ENCODE results near the gene CRYL1.

CRYL1 gene

GRCh38 chr13:20566898-20567874, 41.5 kb upstream of the CRYL1 start, which contains the start of gene IFT88:
TSS of gene IFT88 (plus strand) at chr13:20567157. CDS start at chr13:20574386, 7,229 bp downstream.
- in situ Hi-C loops (cut with HindIII; ENCODE audit: low sequenced_read_pairs) = no loop called here
- DNase-seq (ENCODE audit: low read depth, low spot score) = peak; percentile 89
- TF ChIP-seq, protein P1, sequence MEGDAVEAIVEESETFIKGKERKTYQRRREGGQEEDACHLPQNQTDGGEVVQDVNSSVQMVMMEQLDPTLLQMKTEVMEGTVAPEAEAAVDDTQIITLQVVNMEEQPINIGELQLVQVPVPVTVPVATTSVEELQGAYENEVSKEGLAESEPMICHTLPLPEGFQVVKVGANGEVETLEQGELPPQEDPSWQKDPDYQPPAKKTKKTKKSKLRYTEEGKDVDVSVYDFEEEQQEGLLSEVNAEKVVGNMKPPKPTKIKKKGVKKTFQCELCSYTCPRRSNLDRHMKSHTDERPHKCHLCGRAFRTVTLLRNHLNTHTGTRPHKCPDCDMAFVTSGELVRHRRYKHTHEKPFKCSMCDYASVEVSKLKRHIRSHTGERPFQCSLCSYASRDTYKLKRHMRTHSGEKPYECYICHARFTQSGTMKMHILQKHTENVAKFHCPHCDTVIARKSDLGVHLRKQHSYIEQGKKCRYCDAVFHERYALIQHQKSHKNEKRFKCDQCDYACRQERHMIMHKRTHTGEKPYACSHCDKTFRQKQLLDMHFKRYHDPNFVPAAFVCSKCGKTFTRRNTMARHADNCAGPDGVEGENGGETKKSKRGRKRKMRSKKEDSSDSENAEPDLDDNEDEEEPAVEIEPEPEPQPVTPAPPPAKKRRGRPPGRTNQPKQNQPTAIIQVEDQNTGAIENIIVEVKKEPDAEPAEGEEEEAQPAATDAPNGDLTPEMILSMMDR (IDR thresholded peaks at IDR 0.05; ENCODE audit: low read depth, low read length) = no peak
- peak within 1 kb of the TSS; percentile 71 for H3K4me3 ChIP-seq (ENCODE audit: low read depth, low read length)

GRCh38 chr13:20566468-20566897, 40.8 kb upstream of the CRYL1 start:
- in situ Hi-C loops (cut with HindIII; ENCODE audit: low sequenced_read_pairs) = no loop called here
- peak overlapping the region; percentile 71 for H3K4me3 ChIP-seq (ENCODE audit: low read depth, low read length)
- TF ChIP-seq, protein P1 (IDR thresholded peaks at IDR 0.05; ENCODE audit: low read depth, low read length) = no peak
- no peak for DNase-seq (ENCODE audit: low read depth, low spot score)

DNA sequence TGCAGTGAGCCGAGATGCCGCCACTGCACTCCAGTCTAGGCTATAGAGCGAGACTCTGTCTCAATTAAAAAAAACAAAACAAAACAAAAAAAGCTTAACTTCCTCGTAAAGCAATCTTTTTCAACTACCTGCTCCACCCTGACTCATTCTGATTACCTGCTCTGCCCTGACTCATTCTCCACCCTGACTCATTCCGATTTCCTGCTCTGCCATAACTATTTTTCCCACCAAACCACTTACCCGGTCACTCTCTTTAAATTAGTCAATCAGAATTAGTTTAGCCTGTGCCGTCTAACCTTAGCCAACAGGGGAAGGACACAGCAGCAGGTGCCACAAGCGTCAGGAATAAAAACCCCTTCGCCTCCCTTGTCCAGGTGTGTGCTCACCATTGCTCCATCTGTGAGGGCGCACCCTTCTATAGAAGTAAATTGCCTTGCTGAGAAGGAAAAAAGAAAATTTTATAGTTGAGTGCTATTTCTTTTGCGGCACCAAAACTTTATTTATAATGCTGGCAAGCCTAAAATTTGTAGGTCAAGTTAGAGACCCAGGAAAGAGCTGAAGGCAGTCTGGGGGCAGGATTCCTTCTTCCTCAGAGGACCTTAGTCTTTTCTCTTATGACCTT, 39.6 kb upstream of the CRYL1 start:
- no peak for DNase-seq (ENCODE audit: low read depth, low spot score)
- in situ Hi-C loops (cut with HindIII; ENCODE audit: low sequenced_read_pairs) = no loop called here

DNA sequence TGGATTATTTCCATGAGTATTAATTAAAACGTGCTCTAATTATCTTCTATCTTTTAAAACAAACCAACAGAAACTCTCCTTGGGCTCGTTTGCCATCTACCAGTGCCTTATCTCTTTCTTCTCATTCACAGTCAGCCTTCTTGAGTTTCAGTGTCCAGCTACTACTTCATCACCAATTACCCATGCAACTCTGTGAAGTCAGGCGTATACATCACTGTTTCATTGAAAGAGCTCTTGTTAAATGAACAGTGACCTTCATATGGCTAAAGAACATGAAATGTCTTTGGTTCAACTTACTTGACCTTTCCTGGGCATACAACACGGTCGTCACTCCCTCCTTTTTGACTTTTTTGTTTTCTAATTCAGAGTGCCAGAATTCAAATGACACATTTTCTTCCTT, 36.1 kb upstream of the CRYL1 start:
- DNase-seq (ENCODE audit: low read depth, low spot score) = no peak
- in situ Hi-C loops (cut with HindIII; ENCODE audit: low sequenced_read_pairs) = no loop called here
- H3K4me3 ChIP-seq (ENCODE audit: low read depth, low read length) = no peak overlapping the region
- TF ChIP-seq, protein P1 (IDR thresholded peaks at IDR 0.05; ENCODE audit: low read depth, low read length) = no peak

More for the DNA sequence above, 39.6 kb upstream of the CRYL1 start:
- TF ChIP-seq, protein P1 (IDR thresholded peaks at IDR 0.05; ENCODE audit: low read depth, low read length) = no peak
- H3K4me3 ChIP-seq (ENCODE audit: low read depth, low read length) = no peak overlapping the region

- in situ Hi-C loops (cut with HindIII; ENCODE audit: low sequenced_read_pairs) = no loop called here
- TF ChIP-seq, protein P1 (IDR thresholded peaks at IDR 0.05; ENCODE audit: low read depth, low read length) = no peak
- no peak for DNase-seq (ENCODE audit: low read depth, low spot score)
- no peak overlapping the region for H3K4me3 ChIP-seq (ENCODE audit: low read depth, low read length)
Observed at GRCh38 chr13:20559659-20560356, 34.2 kb upstream of the CRYL1 start.

GRCh38 chr13:20558982-20559381, 33.3 kb upstream of the CRYL1 start:
- no peak for DNase-seq (ENCODE audit: low read depth, low spot score)
- in situ Hi-C loops (cut with HindIII; ENCODE audit: low sequenced_read_pairs) = no loop called here
- no peak overlapping the region for H3K4me3 ChIP-seq (ENCODE audit: low read depth, low read length)
- TF ChIP-seq, protein P1 (IDR thresholded peaks at IDR 0.05; ENCODE audit: low read depth, low read length) = no peak

Measured in astrocyte of the spinal cord (primary cell).